ENCODE data around the gene BCO1. TPM values are rescaled to one million over a fixed set of nuclear protein-coding genes. Genes with fewer than 3 reads are reported as not detected.
"Not testable (repeated sequence)": the region's sequence is repeated elsewhere in the genome, so short reads cannot be mapped to it uniquely, and the experiment has no call there.

Gene BCO1
- total RNA-seq (2014; rRNA removed; shearing (Covaris generic); ENCODE audit: low replicate concordance): 3.7 and 13.7 TPM in 2 replicates

- peak; percentile 88 for DNase-seq (ENCODE audit: low read depth)
- in situ Hi-C loops (cut with HindIII; ENCODE audit: low pct_unique_long_range_greater_than_20kb, low sequenced_read_pairs): no loop called here
These were observed at the start of gene BCO1 for GRCh38 chr16:81238296-81239011. BCO1 (plus strand) TSS chr16:81238689; CDS start chr16:81238909, 220 bp downstream.

GRCh38 chr16:81189100-81189664, 49.3 kb upstream of the BCO1 start:
- DNase-seq (ENCODE audit: low read depth): no peak
- in situ Hi-C loops (cut with HindIII; ENCODE audit: low pct_unique_long_range_greater_than_20kb, low sequenced_read_pairs): no loop called here

GRCh38 chr16:81190667-81191066, 47.8 kb upstream of the BCO1 start:
- DNase-seq (ENCODE audit: low read depth): no peak
- in situ Hi-C loops (cut with HindIII; ENCODE audit: low pct_unique_long_range_greater_than_20kb, low sequenced_read_pairs): no loop called here

GRCh38 chr16:81195885-81196534, 42.5 kb upstream of the BCO1 start:
- DNase-seq (ENCODE audit: low read depth): no peak
- in situ Hi-C loops (cut with HindIII; ENCODE audit: low pct_unique_long_range_greater_than_20kb, low sequenced_read_pairs): no loop called here

DNA sequence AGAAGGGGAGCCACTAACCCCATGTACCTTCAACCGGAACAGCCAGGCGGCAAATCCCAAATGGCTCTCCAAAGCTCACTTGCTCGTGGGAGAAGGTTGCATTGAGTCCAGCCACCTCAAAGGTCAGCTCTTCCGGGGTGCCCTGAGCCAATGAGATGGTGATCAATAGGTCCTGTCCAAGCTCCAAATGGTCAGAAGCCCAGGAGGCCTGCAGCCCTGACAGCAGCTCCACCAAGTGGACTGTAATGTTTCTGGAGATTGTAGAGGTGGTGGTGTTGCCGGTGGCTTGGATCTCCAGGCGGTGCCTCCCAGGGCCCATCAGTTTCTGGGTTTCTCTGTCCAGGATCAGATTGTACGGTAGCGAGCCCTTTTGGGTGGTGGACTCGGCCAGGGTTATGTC, 39.9 kb upstream of the BCO1 start:
- no peak for DNase-seq (ENCODE audit: low read depth)
- in situ Hi-C loops (cut with HindIII; ENCODE audit: low pct_unique_long_range_greater_than_20kb, low sequenced_read_pairs): no loop called here

GRCh38 chr16:81201267-81201666, 37.2 kb upstream of the BCO1 start:
- in situ Hi-C loops (cut with HindIII; ENCODE audit: low pct_unique_long_range_greater_than_20kb, low sequenced_read_pairs): no loop called here
- no peak for DNase-seq (ENCODE audit: low read depth)

GRCh38 chr16:81204798-81205680, 33.5 kb upstream of the BCO1 start:
- DNase-seq (ENCODE audit: low read depth): peak; percentile 45
- in situ Hi-C loops (cut with HindIII; ENCODE audit: low pct_unique_long_range_greater_than_20kb, low sequenced_read_pairs): no loop called here

DNA sequence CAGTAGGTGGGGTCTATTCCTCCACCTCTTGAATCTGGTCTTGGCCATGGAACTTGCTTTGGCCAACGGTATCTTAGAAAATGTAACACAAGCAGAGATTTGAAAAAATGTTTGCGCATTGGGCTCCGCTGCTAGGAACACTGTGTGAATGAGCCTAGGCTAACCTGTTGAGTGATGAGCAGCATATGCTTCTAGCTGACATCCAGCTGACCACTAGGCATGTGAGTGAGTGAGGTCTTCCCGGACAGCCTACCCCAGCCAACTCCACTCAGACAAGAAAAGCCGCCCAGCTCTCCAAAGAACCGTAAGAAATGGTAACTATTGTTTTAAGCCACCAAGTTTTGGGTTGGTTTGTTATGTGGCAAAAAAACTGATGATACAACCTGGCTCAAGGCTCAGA, 31.4 kb upstream of the BCO1 start:
- no peak for DNase-seq (ENCODE audit: low read depth)
- in situ Hi-C loops (cut with HindIII; ENCODE audit: low pct_unique_long_range_greater_than_20kb, low sequenced_read_pairs): no loop called here

GRCh38 chr16:81210807-81211206, 27.7 kb upstream of the BCO1 start:
- DNase-seq (ENCODE audit: low read depth): no peak
- in situ Hi-C loops (cut with HindIII; ENCODE audit: low pct_unique_long_range_greater_than_20kb, low sequenced_read_pairs): no loop called here

GRCh38 chr16:81212830-81213465, 25.5 kb upstream of the BCO1 start:
- in situ Hi-C loops (cut with HindIII; ENCODE audit: low pct_unique_long_range_greater_than_20kb, low sequenced_read_pairs): no loop called here
- DNase-seq (ENCODE audit: low read depth): no peak

- in situ Hi-C loops (cut with HindIII; ENCODE audit: low pct_unique_long_range_greater_than_20kb, low sequenced_read_pairs): no loop called here
- DNase-seq (ENCODE audit: low read depth): no peak
These were observed 23.7 kb upstream of the BCO1 start for GRCh38 chr16:81214745-81215166.

DNA sequence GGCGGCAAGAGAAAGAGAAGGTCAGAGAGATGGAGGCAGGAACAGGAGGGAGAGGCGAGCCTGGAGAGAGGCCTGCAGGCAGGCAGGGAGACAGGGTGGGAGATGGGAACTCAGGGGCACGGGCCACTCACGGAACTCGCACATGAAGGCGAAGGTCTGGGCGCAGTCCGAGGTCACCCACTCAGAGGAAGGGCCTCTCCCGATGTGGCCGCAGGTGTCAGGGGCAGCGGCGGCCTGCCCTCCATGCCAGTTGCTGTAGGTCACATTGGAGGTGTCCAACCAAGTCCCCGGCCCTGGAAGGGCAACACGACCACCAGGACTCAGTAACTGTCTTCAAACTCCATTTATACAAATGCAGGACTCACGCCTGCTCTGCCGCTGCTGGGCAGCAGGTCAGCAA, 22.4 kb upstream of the BCO1 start:
- in situ Hi-C loops (cut with HindIII; ENCODE audit: low pct_unique_long_range_greater_than_20kb, low sequenced_read_pairs): no loop called here
- DNase-seq (ENCODE audit: low read depth): no peak

- no peak for DNase-seq (ENCODE audit: low read depth)
- in situ Hi-C loops (cut with HindIII; ENCODE audit: low pct_unique_long_range_greater_than_20kb, low sequenced_read_pairs): no loop called here
These were observed 21.8 kb upstream of the BCO1 start for GRCh38 chr16:81216706-81217105.

GRCh38 chr16:81219151-81219550, 19.3 kb upstream of the BCO1 start:
- in situ Hi-C loops (cut with HindIII; ENCODE audit: low pct_unique_long_range_greater_than_20kb, low sequenced_read_pairs): no loop called here
- no peak for DNase-seq (ENCODE audit: low read depth)

DNA sequence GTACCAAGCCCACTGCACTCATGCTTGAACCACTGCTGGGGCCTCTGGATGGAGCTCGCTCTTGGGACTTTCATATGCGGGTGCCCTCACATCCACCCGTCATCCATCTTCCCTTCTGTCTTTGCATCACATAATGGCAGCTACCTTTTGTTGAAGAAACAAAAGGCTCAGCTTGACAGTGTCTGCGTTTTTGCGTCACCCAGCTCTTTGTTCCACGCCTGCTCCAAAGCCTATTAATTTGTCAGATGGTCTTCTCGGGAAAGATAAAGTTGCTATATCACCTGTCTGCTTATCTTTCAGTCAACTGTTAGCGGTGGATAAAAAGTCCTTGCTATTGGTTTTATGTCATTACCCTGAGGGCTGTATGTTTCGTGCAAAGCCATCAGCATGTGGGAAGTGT, 18.1 kb upstream of the BCO1 start:
- in situ Hi-C loops (cut with HindIII; ENCODE audit: low pct_unique_long_range_greater_than_20kb, low sequenced_read_pairs): no loop called here
- DNase-seq (ENCODE audit: low read depth): no peak

- DNase-seq (ENCODE audit: low read depth): no peak
- in situ Hi-C loops (cut with HindIII; ENCODE audit: low pct_unique_long_range_greater_than_20kb, low sequenced_read_pairs): no loop called here
These were observed 16.8 kb upstream of the BCO1 start for GRCh38 chr16:81221731-81222130.

- DNase-seq (ENCODE audit: low read depth): no peak
- in situ Hi-C loops (cut with HindIII; ENCODE audit: low pct_unique_long_range_greater_than_20kb, low sequenced_read_pairs): no loop called here
These were observed 13.7 kb upstream of the BCO1 start for GRCh38 chr16:81224824-81225223.

DNA sequence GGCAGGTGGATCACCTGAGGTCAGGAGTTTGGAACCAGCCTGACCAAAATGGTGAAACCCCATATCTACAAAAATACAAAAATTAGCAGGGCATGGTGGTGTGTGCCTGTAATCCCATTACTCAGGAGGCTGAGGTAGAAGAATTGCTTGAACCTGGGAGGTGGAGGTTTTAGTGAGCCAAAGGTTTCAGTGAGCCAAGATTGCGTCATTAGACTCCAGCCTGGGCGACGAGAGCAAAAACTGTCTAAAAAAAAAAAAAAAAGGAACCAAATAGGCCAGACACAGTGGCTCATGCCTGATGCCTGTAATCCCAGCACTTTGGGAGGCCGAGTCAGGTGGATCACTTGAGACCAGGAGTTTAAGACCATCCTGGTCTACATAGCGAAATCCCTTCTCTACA, 12.8 kb upstream of the BCO1 start:
- DNase-seq (ENCODE audit: low read depth); in situ Hi-C loops (cut with HindIII; ENCODE audit: low pct_unique_long_range_greater_than_20kb, low sequenced_read_pairs): not testable (repeated sequence)
